Neural crest cell (in vitro differentiated cells): ENCODE measurements around the gene EOLA1. TPM values are rescaled to one million over a fixed set of nuclear protein-coding genes. Genes with fewer than 3 reads are reported as not detected.

Experiments used
- total RNA-seq: library from RNA; stranded (reverse); gene quantifications from 2 replicates; pipeline ENCODE4 v1.2.1, GENCODE V29; 2021

EOLA1 gene
- total RNA-seq, 1 donor from 2014 or later: 14.6 TPM

Other genes starting within 250 kb of the EOLA1 start
- gene IDS, start 35.7 kb upstream of the EOLA1 start, total RNA-seq: 25.3 and 28.6 TPM in 2 replicates
- not detected in 2 replicates for gene HSFX3, start 8.9 kb downstream of the EOLA1 start, total RNA-seq
- gene MAGEA9B, start 46.4 kb downstream of the EOLA1 start, total RNA-seq: not detected in 2 replicates
- gene HSFX2, start 54.3 kb downstream of the EOLA1 start, total RNA-seq: not detected in 2 replicates
- 28.5 and 29.0 TPM in 2 replicates for gene TMEM185A, start 90.8 kb downstream of the EOLA1 start, total RNA-seq
- not detected in 2 replicates for gene MAGEA11, start 171.0 kb downstream of the EOLA1 start, total RNA-seq
- 1.0 and 1.4 TPM in 2 replicates for gene HSFX1, start 233.1 kb downstream of the EOLA1 start, total RNA-seq
- gene MAGEA9, start 240.9 kb downstream of the EOLA1 start, total RNA-seq: not detected in 2 replicates